PC-3 (cell line): ENCODE results near the gene APLNR.

Experiments used
- EZH2 ChIP-seq: fragments of 300-600 bp; sonication (generic); IDR thresholded peaks from one replicate; pipeline ENCODE4 v1.6.1; 2017; ENCODE audit warnings: antibody characterized with exemption, mild to moderate bottlenecking, low read length; ENCODE audit not compliant: unreplicated experiment
- EZH2phosphoT487 ChIP-seq: fragments of 300-600 bp; sonication (generic); IDR thresholded peaks from 2 replicates; pipeline ENCODE4 v1.6.1; 2018; ENCODE audit warnings: mild to moderate bottlenecking, antibody characterized with exemption, low read length, borderline replicate concordance
- TF ChIP-seq, protein P1 (sequence below): fragments of 300-600 bp; sonication (generic); conservative IDR thresholded peaks from 2 replicates; pipeline ENCODE4 v1.5.1; 2017; ENCODE audit warnings: antibody characterized with exemption, low read depth, mild to moderate bottlenecking, low read length

DNA sequence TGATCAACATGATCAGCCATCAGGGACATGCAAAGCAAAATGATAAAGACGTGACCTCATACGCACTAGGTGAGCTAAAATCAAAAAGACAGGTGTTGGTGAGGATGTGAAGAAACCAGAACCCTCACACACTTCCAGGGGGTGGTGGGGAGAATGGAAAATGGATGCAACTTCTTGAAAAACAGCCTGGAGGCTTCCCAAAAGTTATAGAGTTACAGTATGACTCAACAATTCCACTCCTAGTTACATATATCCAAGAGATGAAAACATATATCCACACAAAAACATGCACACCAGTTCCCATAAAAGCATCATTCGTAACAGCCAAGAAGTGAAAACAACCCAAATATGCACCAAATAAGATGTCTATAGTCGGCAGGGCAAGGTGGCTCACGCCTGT lies 42.1 kb upstream of the APLNR start:
- TF ChIP-seq, protein P1, sequence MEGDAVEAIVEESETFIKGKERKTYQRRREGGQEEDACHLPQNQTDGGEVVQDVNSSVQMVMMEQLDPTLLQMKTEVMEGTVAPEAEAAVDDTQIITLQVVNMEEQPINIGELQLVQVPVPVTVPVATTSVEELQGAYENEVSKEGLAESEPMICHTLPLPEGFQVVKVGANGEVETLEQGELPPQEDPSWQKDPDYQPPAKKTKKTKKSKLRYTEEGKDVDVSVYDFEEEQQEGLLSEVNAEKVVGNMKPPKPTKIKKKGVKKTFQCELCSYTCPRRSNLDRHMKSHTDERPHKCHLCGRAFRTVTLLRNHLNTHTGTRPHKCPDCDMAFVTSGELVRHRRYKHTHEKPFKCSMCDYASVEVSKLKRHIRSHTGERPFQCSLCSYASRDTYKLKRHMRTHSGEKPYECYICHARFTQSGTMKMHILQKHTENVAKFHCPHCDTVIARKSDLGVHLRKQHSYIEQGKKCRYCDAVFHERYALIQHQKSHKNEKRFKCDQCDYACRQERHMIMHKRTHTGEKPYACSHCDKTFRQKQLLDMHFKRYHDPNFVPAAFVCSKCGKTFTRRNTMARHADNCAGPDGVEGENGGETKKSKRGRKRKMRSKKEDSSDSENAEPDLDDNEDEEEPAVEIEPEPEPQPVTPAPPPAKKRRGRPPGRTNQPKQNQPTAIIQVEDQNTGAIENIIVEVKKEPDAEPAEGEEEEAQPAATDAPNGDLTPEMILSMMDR: no peak
- TF ChIP-seq EZH2 (no peak), EZH2phosphoT487 (no peak)
